PC-9 (cell line): ENCODE measurements around the gene MAN1C1. TPM values are rescaled to one million over a fixed set of nuclear protein-coding genes. Genes with fewer than 3 reads are reported as not detected.

Source experiments
- BruUV-seq: library from RNA; stranded (reverse); fragments of 400-500 nt; replicated peaks from 2 replicates; lab custom pipeline; 2021; lab: Mats Ljungman, UMichigan
- CTCF ChIA-PET: fragments of 300-600 bp; sonication (Branson Sonifier 250); formaldehyde crosslinking; loops from one replicate; lab custom pipeline; 2022; ENCODE audit warnings: antibody characterized with exemption; lab: Charles Lee
- POLR2A ChIA-PET: fragments of 300-600 bp; sonication (Branson Sonifier 250); formaldehyde crosslinking; loops from one replicate; lab custom pipeline; 2022; ENCODE audit warnings: antibody characterized with exemption; ENCODE audit not compliant: unreplicated experiment; lab: Charles Lee
- DNase-seq, 2 experiments: peaks; one replicate each; pipeline versions ENCODE4 v3.0.0 to v3.0.0-alpha.2; 2015 to 2022; ENCODE audit warnings: mixed read lengths in 1 of 2
- H2AFZ ChIP-seq: fragments of 200-600 bp; sonication (generic); 2 replicates; pipeline ENCODE4 v1.8.1; 2017; ENCODE audit warnings: antibody characterized with exemption
- H3F3A ChIP-seq: fragments of 200-600 bp; sonication (generic); 2 replicates; pipeline ENCODE4 v1.8.1; 2017; ENCODE audit warnings: antibody characterized with exemption, mild to moderate bottlenecking, low read depth; ENCODE audit not compliant: insufficient read depth
- H3K27ac ChIP-seq: fragments of 200-600 bp; sonication (generic); 2 replicates; pipeline ENCODE4 v1.6.1; 2016; ENCODE audit warnings: mixed run types
- H3K27me3 ChIP-seq: fragments of 200-600 bp; sonication (generic); 2 replicates; pipeline ENCODE4 v1.6.1; 2016; ENCODE audit warnings: low read depth, mixed run types; ENCODE audit not compliant: insufficient read depth
- H3K36me3 ChIP-seq: fragments of 200-600 bp; sonication (generic); 2 replicates; pipeline ENCODE4 v1.6.1; 2016; ENCODE audit warnings: low read depth, mixed run types
- H3K4me1 ChIP-seq: fragments of 200-600 bp; sonication (generic); replicated peaks from 2 replicates; pipeline ENCODE4 v1.6.1; 2016; ENCODE audit warnings: mixed run types; ENCODE audit not compliant: insufficient read depth
- H3K4me2 ChIP-seq: fragments of 200-600 bp; sonication (generic); 2 replicates; pipeline ENCODE4 v1.6.1; 2017; ENCODE audit warnings: mixed run types
- H3K4me3 ChIP-seq: fragments of 200-600 bp; sonication (generic); 2 replicates; pipeline ENCODE4 v1.6.1; 2016; ENCODE audit warnings: mixed run types
- H3K79me2 ChIP-seq: fragments of 200-600 bp; sonication (generic); 2 replicates; pipeline ENCODE4 v1.6.1; 2017; ENCODE audit warnings: low read depth, mixed run types
- H3K9me2 ChIP-seq: fragments of 200-600 bp; sonication (generic); 2 replicates; pipeline ENCODE4 v1.8.1; 2017; ENCODE audit warnings: mild to moderate bottlenecking; ENCODE audit not compliant: insufficient read depth
- H3K9me3 ChIP-seq: fragments of 200-600 bp; sonication (generic); 2 replicates; pipeline ENCODE4 v1.8.1; 2016; ENCODE audit warnings: low read depth; ENCODE audit not compliant: insufficient read depth
- H4K20me1 ChIP-seq: fragments of 200-600 bp; sonication (generic); 2 replicates; pipeline ENCODE4 v1.8.1; 2017; ENCODE audit not compliant: insufficient read depth
- CTCF ChIP-seq: fragments of 200-600 bp; sonication (generic); conservative IDR thresholded peaks from 2 replicates; pipeline ENCODE4 v1.6.1; 2017; ENCODE audit warnings: mixed run types, antibody characterized with exemption, mild to moderate bottlenecking, moderate library complexity
- EZH2 ChIP-seq: fragments of 200-600 bp; sonication (generic); IDR thresholded peaks from 2 replicates; pipeline ENCODE4 v1.8.0; 2017; ENCODE audit warnings: antibody characterized with exemption, low read depth
- intact Hi-C: fragments of 100-400 bp; cut with micrococcal nuclease; formaldehyde crosslinking; loops from one replicate; pipeline ENCODE4 v1.10.0; 2022; ENCODE audit not compliant: unreplicated experiment
- total RNA-seq: library from RNA; stranded (reverse); gene quantifications from 2 replicates; pipeline ENCODE4 v1.2.3, GENCODE V29; 2021

Gene MAN1C1
- total RNA-seq, 1 experiment from 2014 or later = 0.41 TPM

- ChIA-PET POLR2A (no interaction called here), CTCF (no interaction called here)
- DNase-seq = no peak
- no TSS peak for BruUV-seq
- H3K27me3 ChIP-seq = no peaks in the 10 kb centered on the region
- no peaks in the 10 kb centered on the region for H3K36me3 ChIP-seq
- intact Hi-C loops = no loop called here
- no peaks in the 10 kb centered on the region for H3K9me2 ChIP-seq
- no peak overlapping the region for H3K4me3 ChIP-seq
- H3K4me2 ChIP-seq = no peak overlapping the region
- no peak overlapping the region for H3K27ac ChIP-seq
- no peaks in the 10 kb centered on the region for H3F3A ChIP-seq
- H4K20me1 ChIP-seq = no peaks in the 10 kb centered on the region
- H2AFZ ChIP-seq = no peak overlapping the region
- H3K9me3 ChIP-seq = no peaks in the 10 kb centered on the region
- H3K79me2 ChIP-seq = no peaks in the 10 kb centered on the region
- peaks cover 16% of the 10 kb centered on the region; the same call in 1 of the 2 replicates for H3K4me1 ChIP-seq
- no peak for TF ChIP-seq CTCF
- no peak for TF ChIP-seq EZH2
Measured at GRCh38 chr1:25779388-25779787, 162.8 kb downstream of the MAN1C1 start.

GRCh38 chr1:25779894-25780293 lies 163.3 kb downstream of the MAN1C1 start:
- peaks cover 16% of the 10 kb centered on the region; the same call in 1 of the 2 replicates for H3K4me1 ChIP-seq
- H3K27ac ChIP-seq = no peak overlapping the region
- H3K27me3 ChIP-seq = no peaks in the 10 kb centered on the region
- no peak for TF ChIP-seq EZH2
- no peak for TF ChIP-seq CTCF
- H3K36me3 ChIP-seq = no peaks in the 10 kb centered on the region
- no peaks in the 10 kb centered on the region for H3K79me2 ChIP-seq
- ChIA-PET CTCF (no interaction called here), POLR2A (no interaction called here)
- no peak overlapping the region for H3K4me2 ChIP-seq
- no peaks in the 10 kb centered on the region for H4K20me1 ChIP-seq
- no peaks in the 10 kb centered on the region for H3K9me2 ChIP-seq
- DNase-seq = no peak
- H3K9me3 ChIP-seq = no peaks in the 10 kb centered on the region
- BruUV-seq = no TSS peak
- H3K4me3 ChIP-seq = no peak overlapping the region
- intact Hi-C loops = no loop called here
- H3F3A ChIP-seq = no peaks in the 10 kb centered on the region
- H2AFZ ChIP-seq = no peak overlapping the region

- intact Hi-C loops = no loop called here
- CTCF ChIA-PET = no interaction called here
- H3K9me2 ChIP-seq = no peaks in the 10 kb centered on the region
- no peak overlapping the region for H3K4me3 ChIP-seq
- no TSS peak for BruUV-seq
- H3K9me3 ChIP-seq = no peaks in the 10 kb centered on the region
- no peak overlapping the region for H3K4me2 ChIP-seq
- H3F3A ChIP-seq = no peaks in the 10 kb centered on the region
- TF ChIP-seq EZH2 = no peak
- TF ChIP-seq CTCF = no peak
- no peaks in the 10 kb centered on the region for H4K20me1 ChIP-seq
- no peak overlapping the region for H3K27ac ChIP-seq
- H3K27me3 ChIP-seq = no peaks in the 10 kb centered on the region
- H2AFZ ChIP-seq = no peak overlapping the region
- no peak for DNase-seq
- no peaks in the 10 kb centered on the region for H3K79me2 ChIP-seq
- H3K36me3 ChIP-seq = no peaks in the 10 kb centered on the region
- POLR2A ChIA-PET = interaction anchor here (0.6 kb wide), 1 partner anchor 165 kb away, joined by 3 read pairs; no protein-coding TSS in a partner anchor
- H3K4me1 ChIP-seq = peaks cover 12% of the 10 kb centered on the region; the same call in 1 of the 2 replicates
Measured at GRCh38 chr1:25780318-25781129, 163.9 kb downstream of the MAN1C1 start.
